Fibroblast of lung (primary cell): ENCODE results near the gene PIF1.

Source experiments
- EZH2 ChIP-seq: IDR thresholded peaks from 2 replicates; pipeline ENCODE4 v1.5.1; 2012; ENCODE audit warnings: low read length, control low read depth, mild to moderate bottlenecking; ENCODE audit errors: missing control alignments
- TF ChIP-seq, protein P1 (sequence below), 2 donors: IDR thresholded peaks in 1 of 2; conservative IDR thresholded peaks in 1 of 2; 1 replicate in 1 of 2; 2 replicates in 1 of 2; pipeline ENCODE4 v1.5.1; 2011 to 2012; ENCODE audit warnings: low read length in 2 of 2, control low read depth in 1 of 2, inconsistent platforms in 1 of 2, low read depth in 1 of 2, mild to moderate bottlenecking in 1 of 2

DNA sequence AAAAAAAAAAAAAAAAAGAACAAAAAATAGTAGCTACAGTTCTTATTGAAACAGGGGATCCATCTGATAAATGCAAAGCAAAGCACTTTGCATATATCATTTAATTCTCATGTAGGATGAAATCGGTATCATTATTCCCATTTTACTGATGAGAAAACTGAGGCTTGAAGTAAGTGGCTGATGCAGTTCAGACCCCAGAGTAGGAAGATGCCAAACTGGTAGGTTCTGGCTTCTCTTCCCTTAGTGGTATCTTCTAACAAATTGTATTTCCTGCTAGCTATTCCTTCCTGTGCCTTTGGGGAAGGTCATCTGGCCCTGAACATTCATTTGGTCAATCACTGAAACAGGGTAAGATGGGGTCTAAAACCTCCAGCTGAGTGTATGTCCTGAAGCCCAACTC is 21.9 kb downstream of the PIF1 start:
- TF ChIP-seq, protein P1, sequence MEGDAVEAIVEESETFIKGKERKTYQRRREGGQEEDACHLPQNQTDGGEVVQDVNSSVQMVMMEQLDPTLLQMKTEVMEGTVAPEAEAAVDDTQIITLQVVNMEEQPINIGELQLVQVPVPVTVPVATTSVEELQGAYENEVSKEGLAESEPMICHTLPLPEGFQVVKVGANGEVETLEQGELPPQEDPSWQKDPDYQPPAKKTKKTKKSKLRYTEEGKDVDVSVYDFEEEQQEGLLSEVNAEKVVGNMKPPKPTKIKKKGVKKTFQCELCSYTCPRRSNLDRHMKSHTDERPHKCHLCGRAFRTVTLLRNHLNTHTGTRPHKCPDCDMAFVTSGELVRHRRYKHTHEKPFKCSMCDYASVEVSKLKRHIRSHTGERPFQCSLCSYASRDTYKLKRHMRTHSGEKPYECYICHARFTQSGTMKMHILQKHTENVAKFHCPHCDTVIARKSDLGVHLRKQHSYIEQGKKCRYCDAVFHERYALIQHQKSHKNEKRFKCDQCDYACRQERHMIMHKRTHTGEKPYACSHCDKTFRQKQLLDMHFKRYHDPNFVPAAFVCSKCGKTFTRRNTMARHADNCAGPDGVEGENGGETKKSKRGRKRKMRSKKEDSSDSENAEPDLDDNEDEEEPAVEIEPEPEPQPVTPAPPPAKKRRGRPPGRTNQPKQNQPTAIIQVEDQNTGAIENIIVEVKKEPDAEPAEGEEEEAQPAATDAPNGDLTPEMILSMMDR (conservative IDR thresholded peaks at IDR 0.05 in 1 of 2, IDR thresholded peaks at IDR 0.05 in 1 of 2; ENCODE audit: low read depth in 1 of 2, low read length in 2 of 2), result no peak
- TF ChIP-seq EZH2, result no peak
